Chondrocyte (in vitro differentiated cells): ENCODE data around the gene EHMT1. TPM values are rescaled to one million over a fixed set of nuclear protein-coding genes. Genes with fewer than 3 reads are reported as not detected.

ENCODE experiments used
- DNase-seq: peaks from one replicate; pipeline ENCODE4 v3.0.0; 2021; ENCODE audit warnings: mixed read lengths, low spot score
- H3K27ac Mint-ChIP-seq: one replicate; pipeline ENCODE4 v1.8.0; 2021; ENCODE audit warnings: mild to moderate bottlenecking, moderate library complexity, mixed read lengths; ENCODE audit not compliant: unreplicated experiment
- H3K27me3 Mint-ChIP-seq: 2 replicates; pipeline ENCODE4 v1.8.0; 2021; ENCODE audit warnings: low read depth, mixed read lengths
- H3K36me3 Mint-ChIP-seq: 2 replicates; pipeline ENCODE4 v1.8.0; 2021; ENCODE audit warnings: low read depth, mixed read lengths
- H3K4me1 Mint-ChIP-seq: 2 replicates; pipeline ENCODE4 v1.8.0; 2021; ENCODE audit warnings: low read depth, mild to moderate bottlenecking, mixed read lengths
- H3K4me3 Mint-ChIP-seq: one replicate; pipeline ENCODE4 v1.8.0; 2021; ENCODE audit warnings: mild to moderate bottlenecking, moderate library complexity, mixed read lengths; ENCODE audit not compliant: unreplicated experiment
- H3K9me3 Mint-ChIP-seq: 2 replicates; pipeline ENCODE4 v1.8.0; 2021; ENCODE audit warnings: low read depth, mixed read lengths
- CTCF ChIP-seq: fragments of 200-600 bp; sonication (generic); IDR thresholded peaks from 2 replicates; pipeline ENCODE4 v1.5.0; 2021; ENCODE audit warnings: antibody characterized with exemption, mild to moderate bottlenecking, moderate library complexity
- total RNA-seq: library from RNA; stranded (reverse); gene quantifications from 3 replicates; pipeline ENCODE4 v1.2.1, GENCODE V29; 2021

The EHMT1 gene
- total RNA-seq, 1 donor from 2014 or later: 61.0 TPM

GRCh38 chr9:137613259-137613658 lies 5.5 kb upstream of the EHMT1 start:
- DNase-seq: no peak
- H3K27me3 Mint-ChIP-seq: no peaks in the 10 kb centered on the region
- H3K4me1 Mint-ChIP-seq: peaks cover 36% of the 10 kb centered on the region
- H3K4me3 Mint-ChIP-seq: no peak overlapping the region
- H3K9me3 Mint-ChIP-seq: no peaks in the 10 kb centered on the region
- peak overlapping the region; percentile 89 for H3K27ac Mint-ChIP-seq
- TF ChIP-seq CTCF: no peak
- peaks cover 2% of the 10 kb centered on the region for H3K36me3 Mint-ChIP-seq

- H3K9me3 Mint-ChIP-seq: no peaks in the 10 kb centered on the region
- DNase-seq: no peak
- peaks cover 36% of the 10 kb centered on the region for H3K4me1 Mint-ChIP-seq
- peaks cover 2% of the 10 kb centered on the region for H3K36me3 Mint-ChIP-seq
- H3K4me3 Mint-ChIP-seq: no peak overlapping the region
- no peaks in the 10 kb centered on the region for H3K27me3 Mint-ChIP-seq
- no peak overlapping the region for H3K27ac Mint-ChIP-seq
- TF ChIP-seq CTCF: no peak
Observed at GRCh38 chr9:137613738-137614523, 4.9 kb upstream of the EHMT1 start.

- no peak overlapping the region for H3K27ac Mint-ChIP-seq
- H3K4me1 Mint-ChIP-seq: peaks cover 39% of the 10 kb centered on the region
- peaks cover 2% of the 10 kb centered on the region for H3K36me3 Mint-ChIP-seq
- H3K27me3 Mint-ChIP-seq: no peaks in the 10 kb centered on the region
- DNase-seq: no peak
- peak; percentile 10 for TF ChIP-seq CTCF
- no peaks in the 10 kb centered on the region for H3K9me3 Mint-ChIP-seq
- H3K4me3 Mint-ChIP-seq: no peak overlapping the region
Observed at GRCh38 chr9:137614631-137615386, 4.0 kb upstream of the EHMT1 start.

GRCh38 chr9:137615387-137615871 lies 3.4 kb upstream of the EHMT1 start:
- TF ChIP-seq CTCF: no peak
- Mint-ChIP-seq H3K9me3 (no peaks in the 10 kb centered on the region), H3K27me3 (no peaks in the 10 kb centered on the region), H3K36me3 (peaks cover 2% of the 10 kb centered on the region), H3K27ac (no peak overlapping the region), H3K4me1 (peaks cover 45% of the 10 kb centered on the region), H3K4me3 (no peak overlapping the region)
- DNase-seq: no peak

- peaks cover 2% of the 10 kb centered on the region for H3K36me3 Mint-ChIP-seq
- peaks cover 39% of the 10 kb centered on the region for H3K4me1 Mint-ChIP-seq
- no peaks in the 10 kb centered on the region for H3K9me3 Mint-ChIP-seq
- peak overlapping the region; percentile 95 for H3K27ac Mint-ChIP-seq
- no peaks in the 10 kb centered on the region for H3K27me3 Mint-ChIP-seq
- peak overlapping the region; percentile 91 for H3K4me3 Mint-ChIP-seq
- DNase-seq: no peak
- peak; percentile 24 for TF ChIP-seq CTCF
Observed at GRCh38 chr9:137619240-137620047, 639 bp downstream of the EHMT1 start.
